IPS DF 6.9 (cell line): ENCODE results near the gene TEAD1.

ENCODE experiments used
- DNase-seq: peaks from one replicate; pipeline ENCODE4 v3.0.0-alpha.2; 2013; ENCODE audit warnings: low read depth, low spot score
- H3K27ac ChIP-seq: one replicate; pipeline ENCODE4 v1.5.1; 2013; ENCODE audit warnings: low read length, control low read depth
- H3K27me3 ChIP-seq: 2 replicates; pipeline ENCODE4 v1.6.1; 2013; ENCODE audit warnings: mild to moderate bottlenecking, low read length; ENCODE audit not compliant: control insufficient read depth, insufficient read depth
- H3K36me3 ChIP-seq: 2 replicates; pipeline ENCODE4 v1.6.1; 2013; ENCODE audit warnings: low read length; ENCODE audit not compliant: control insufficient read depth, insufficient read depth
- H3K4me1 ChIP-seq: 2 replicates; pipeline ENCODE4 v1.6.1; 2013; ENCODE audit warnings: low read length; ENCODE audit not compliant: control insufficient read depth, insufficient read depth
- H3K4me3 ChIP-seq: 2 replicates; pipeline ENCODE4 v1.5.1; 2013; ENCODE audit warnings: mild to moderate bottlenecking, low read length
- H3K9me3 ChIP-seq: 2 replicates; pipeline ENCODE4 v1.6.1; 2013; ENCODE audit warnings: low read length, inconsistent platforms; ENCODE audit not compliant: control insufficient read depth, insufficient read depth
- WGBS: extraction: QIAGEN DNeasy Blood & Tissue Kit; methylation state at CpG from one replicate; pipeline ENCODE4 v1.1.7; 2013; ENCODE audit warnings: mixed read lengths, missing lambda C conversion rate; ENCODE audit not compliant: insufficient read length, insufficient coverage; 5-methylcytosine and 5-hydroxymethylcytosine counted together

Gene TEAD1

DNA sequence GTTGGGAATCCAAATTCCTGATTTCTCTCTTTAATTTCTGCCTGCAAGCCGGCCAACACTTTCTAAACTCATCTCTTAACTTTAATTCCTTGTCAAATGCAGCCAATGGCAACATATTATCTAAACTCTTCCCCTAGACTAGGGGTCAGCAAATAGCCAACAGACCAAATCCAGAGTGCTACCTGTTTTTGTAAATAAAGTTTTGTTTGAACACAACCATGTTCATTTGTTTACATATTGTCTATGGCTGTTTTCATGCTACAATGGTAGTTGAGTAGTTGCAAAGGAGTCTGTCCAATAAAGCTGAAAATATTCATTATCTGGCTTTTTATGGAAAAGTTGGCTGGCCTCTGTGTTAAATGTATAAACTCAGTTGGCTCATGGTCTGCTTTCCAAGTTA lies 297.7 kb downstream of the TEAD1 start:
- Histone ChIP-seq H3K36me3 (no peaks in the 10 kb centered on the region), H3K9me3 (no peaks in the 10 kb centered on the region), H3K27me3 (no peaks in the 10 kb centered on the region), H3K4me1 (no peaks in the 10 kb centered on the region), H3K4me3 (no peak overlapping the region), H3K27ac (no peak overlapping the region)
- no peak for DNase-seq
- WGBS, result no CpG with 5 or more reads among the region's 1 CpG

DNA sequence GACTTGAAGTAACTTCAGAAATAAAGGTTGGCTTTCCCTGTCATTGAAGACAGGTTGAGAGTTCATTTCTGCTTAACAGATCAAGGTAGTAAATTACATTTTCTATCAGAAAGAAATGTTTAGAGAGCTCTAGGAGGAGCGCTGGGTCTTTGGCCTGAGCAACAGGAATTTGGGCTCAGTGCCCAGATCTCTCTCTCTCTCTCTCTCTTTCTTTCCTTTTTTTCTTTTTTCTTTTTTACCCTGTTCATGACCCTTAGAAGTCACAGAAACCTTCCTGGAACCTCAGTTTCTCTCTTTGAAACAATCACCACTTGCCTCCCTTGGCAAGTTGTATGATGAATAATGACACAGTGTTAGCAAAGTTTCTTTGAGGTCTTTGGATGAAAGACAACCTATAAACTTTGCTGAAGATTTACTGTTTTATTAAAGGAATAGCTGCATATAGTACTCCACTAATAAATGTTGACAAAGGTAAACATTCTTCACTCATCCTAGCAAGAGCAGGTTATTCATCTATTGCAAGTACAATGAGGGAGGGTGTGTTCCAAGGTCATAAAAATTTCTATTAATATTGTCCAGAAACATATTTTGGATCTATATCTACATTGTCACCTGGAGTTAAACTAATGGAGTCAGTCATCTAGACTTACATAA lies 299.4 kb downstream of the TEAD1 start:
- no CpG with 5 or more reads among the region's 1 CpG for WGBS
- DNase-seq, result no peak
- Histone ChIP-seq H3K36me3 (no peaks in the 10 kb centered on the region), H3K27ac (no peak overlapping the region), H3K27me3 (no peaks in the 10 kb centered on the region), H3K4me1 (no peaks in the 10 kb centered on the region), H3K4me3 (no peak overlapping the region), H3K9me3 (no peaks in the 10 kb centered on the region)

DNA sequence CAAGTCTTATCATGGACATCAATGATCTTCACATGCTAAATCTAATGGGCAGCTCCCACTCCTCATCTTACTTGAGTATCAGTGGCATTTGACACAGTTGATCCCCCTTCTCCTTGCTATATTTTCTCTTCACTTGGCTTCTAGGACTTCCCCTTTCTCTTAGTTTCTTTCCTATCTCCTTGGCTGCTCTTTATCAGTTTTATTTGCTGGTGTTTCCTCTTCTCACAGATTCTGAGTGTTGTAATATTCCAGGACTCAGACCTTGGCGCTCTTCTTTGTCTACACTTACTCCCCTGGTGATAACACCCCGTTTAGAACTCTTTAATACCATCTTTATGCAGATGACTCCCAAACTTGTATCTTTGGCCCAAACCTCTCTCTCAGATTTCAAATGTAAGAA lies 301.0 kb downstream of the TEAD1 start:
- no peaks in the 10 kb centered on the region for H3K9me3 ChIP-seq
- H3K4me3 ChIP-seq, result no peak overlapping the region
- no peaks in the 10 kb centered on the region for H3K4me1 ChIP-seq
- no peak for DNase-seq
- H3K27me3 ChIP-seq, result no peaks in the 10 kb centered on the region
- no peaks in the 10 kb centered on the region for H3K36me3 ChIP-seq
- no CpG with 5 or more reads among the region's 2 CpGs for WGBS
- H3K27ac ChIP-seq, result no peak overlapping the region

DNA sequence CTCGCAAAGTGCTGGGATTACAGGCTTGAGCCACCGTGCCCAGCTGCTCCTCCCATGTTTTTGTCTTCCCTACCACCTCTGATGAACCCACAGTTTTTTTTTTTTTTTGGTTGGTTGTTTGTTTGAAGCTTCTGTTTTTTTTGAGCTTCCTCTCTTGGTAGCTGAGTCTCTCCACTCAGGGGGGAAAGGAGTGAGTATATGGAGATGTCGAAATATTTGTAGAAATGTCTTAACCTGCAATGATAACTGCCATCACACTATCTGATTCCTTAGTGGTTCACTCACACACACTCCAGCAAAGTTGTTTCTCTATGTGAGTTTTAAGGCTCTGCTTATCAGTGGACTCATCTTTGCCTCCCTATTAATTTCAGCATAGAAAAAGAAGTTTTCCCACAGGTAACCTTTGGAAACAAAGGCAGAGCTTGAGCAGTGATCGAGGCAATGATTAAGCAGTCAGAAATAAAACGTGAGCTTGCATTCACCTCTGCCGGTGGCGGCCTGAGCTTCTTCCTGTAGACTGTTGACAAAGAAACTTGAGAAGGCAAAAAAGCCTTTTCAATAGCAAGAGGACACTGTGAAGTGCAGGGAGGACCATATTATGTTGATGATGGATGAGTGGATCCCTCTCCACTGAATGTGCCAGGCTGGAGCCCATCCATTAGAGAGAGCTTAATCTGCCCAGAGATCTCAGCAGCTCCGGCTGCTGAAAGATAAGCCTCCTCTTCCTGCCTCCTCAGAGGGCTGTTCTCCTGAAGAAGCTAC lies 305.9 kb downstream of the TEAD1 start:
- H3K27ac ChIP-seq, result no peak overlapping the region
- H3K36me3 ChIP-seq, result no peaks in the 10 kb centered on the region
- WGBS, result no CpG with 5 or more reads among the region's 8 CpGs
- H3K9me3 ChIP-seq, result no peaks in the 10 kb centered on the region
- no peaks in the 10 kb centered on the region for H3K4me1 ChIP-seq
- no peaks in the 10 kb centered on the region for H3K27me3 ChIP-seq
- no peak overlapping the region for H3K4me3 ChIP-seq
- DNase-seq, result no peak

- H3K36me3 ChIP-seq, result no peaks in the 10 kb centered on the region
Observed at GRCh38 chr11:12981676-12982522, 307.7 kb downstream of the TEAD1 start.

GRCh38 chr11:12983336-12983735 lies 309.1 kb downstream of the TEAD1 start:
- H3K27ac ChIP-seq, result no peak overlapping the region
- H3K4me3 ChIP-seq, result no peak overlapping the region
- H3K9me3 ChIP-seq, result no peaks in the 10 kb centered on the region
- no peaks in the 10 kb centered on the region for H3K36me3 ChIP-seq
- H3K4me1 ChIP-seq, result no peaks in the 10 kb centered on the region
- DNase-seq, result no peak
- H3K27me3 ChIP-seq, result no peaks in the 10 kb centered on the region
- no CpG with 5 or more reads among the region's 7 CpGs for WGBS

More at GRCh38 chr11:12981676-12982522, 307.7 kb downstream of the TEAD1 start:
- Histone ChIP-seq H3K27me3 (no peaks in the 10 kb centered on the region), H3K4me1 (no peaks in the 10 kb centered on the region), H3K4me3 (no peak overlapping the region), H3K9me3 (no peaks in the 10 kb centered on the region), H3K27ac (no peak overlapping the region)
- WGBS, result no CpG with 5 or more reads among the region's 3 CpGs
- DNase-seq, result no peak

DNA sequence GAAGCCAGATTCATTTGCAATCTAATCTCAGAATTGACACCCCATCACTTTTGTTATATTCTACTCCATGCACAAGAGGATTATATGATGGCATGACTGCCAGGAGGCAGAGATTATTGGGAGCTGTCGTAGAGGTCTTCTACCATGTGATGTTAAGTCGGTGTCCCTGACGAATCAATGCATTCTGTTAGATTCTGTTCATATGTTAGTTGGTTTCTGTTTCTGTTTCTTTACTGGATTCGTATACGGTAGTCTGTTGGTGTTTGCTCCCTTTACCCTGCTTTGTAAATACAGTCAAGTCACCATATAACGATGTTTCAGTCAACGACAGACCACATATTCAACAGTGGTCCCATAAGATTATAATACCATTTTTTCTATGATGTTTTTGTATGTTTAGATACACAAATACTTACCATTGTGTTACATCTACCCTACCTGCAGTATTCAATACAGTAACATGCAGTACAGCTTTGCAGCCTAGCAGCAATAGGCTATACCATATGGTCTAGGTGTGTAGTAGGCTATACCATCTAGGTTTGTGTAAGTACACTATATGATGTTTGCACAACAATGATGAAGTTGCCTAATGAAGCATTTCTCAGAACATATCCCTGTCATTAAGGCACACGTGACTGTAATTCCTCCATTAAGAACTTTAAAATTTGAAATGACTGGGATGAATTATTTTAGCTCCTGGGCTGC lies 312.1 kb downstream of the TEAD1 start:
- Histone ChIP-seq H3K4me1 (no peaks in the 10 kb centered on the region), H3K4me3 (no peak overlapping the region), H3K9me3 (no peaks in the 10 kb centered on the region), H3K36me3 (no peaks in the 10 kb centered on the region), H3K27ac (no peak overlapping the region), H3K27me3 (no peaks in the 10 kb centered on the region)
- no CpG with 5 or more reads among the region's 8 CpGs for WGBS
- no peak for DNase-seq

DNA sequence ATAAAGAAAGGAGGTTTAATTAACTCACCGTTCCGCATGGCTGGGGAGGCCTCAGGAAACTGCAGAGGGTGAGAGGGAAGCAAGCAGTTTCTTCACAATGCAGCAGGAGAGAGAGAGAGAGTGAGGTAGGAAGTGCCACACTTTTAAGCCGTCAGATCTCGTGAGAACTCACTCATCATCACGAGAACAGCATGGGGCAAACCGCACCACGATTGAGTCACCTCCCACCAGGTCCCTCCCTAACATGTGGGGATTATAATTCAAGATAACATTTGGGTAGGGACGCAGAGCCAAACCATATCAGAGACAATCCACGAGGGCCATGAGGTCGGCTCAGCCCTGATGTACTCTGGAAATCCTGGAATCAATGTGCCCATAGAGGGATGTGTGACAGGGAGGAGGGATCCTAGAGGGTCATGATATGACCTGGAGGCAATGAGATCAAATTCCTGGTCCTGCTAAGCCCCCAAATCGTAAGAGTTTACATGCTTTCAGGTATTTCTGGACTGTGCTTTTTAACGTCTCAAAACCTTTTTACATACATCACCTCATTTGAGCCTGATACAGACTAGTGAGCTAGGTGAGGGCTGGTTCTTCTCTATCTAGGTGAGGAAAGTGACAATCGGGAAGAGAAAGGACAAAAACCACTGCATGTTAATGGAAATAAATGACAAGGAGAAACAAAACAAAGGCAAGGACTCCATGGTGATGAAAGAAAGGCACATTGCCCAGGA lies 315.4 kb downstream of the TEAD1 start:
- WGBS, result no CpG with 5 or more reads among the region's 13 CpGs
- Histone ChIP-seq H3K36me3 (no peaks in the 10 kb centered on the region), H3K27ac (no peak overlapping the region), H3K4me3 (no peak overlapping the region), H3K9me3 (no peaks in the 10 kb centered on the region), H3K4me1 (no peaks in the 10 kb centered on the region), H3K27me3 (no peaks in the 10 kb centered on the region)
- no peak for DNase-seq

- no CpG with 5 or more reads among the region's 1 CpG for WGBS
- H3K36me3 ChIP-seq, result no peaks in the 10 kb centered on the region
- no peak overlapping the region for H3K4me3 ChIP-seq
- no peak overlapping the region for H3K27ac ChIP-seq
- H3K4me1 ChIP-seq, result no peaks in the 10 kb centered on the region
- DNase-seq, result no peak
- no peaks in the 10 kb centered on the region for H3K9me3 ChIP-seq
- H3K27me3 ChIP-seq, result no peaks in the 10 kb centered on the region
Observed at GRCh38 chr11:12990162-12990480, 315.9 kb downstream of the TEAD1 start.

DNA sequence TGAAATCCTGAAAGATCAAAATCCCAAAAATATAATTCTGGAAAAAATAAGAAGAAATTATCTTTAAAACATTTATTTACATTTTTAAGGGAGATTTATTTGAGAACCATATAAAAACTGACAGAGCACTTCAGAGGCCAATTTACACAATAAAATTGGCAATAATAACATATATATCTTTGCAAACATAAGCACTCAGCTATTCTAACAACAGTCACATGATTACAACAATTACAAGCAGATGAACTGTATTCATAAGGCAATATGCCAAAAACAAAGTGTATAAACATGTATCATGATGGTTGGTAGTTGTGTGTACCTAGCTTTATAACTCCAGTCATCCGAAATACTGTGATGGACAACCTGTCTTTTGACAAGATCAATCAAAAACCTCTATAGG lies 317.2 kb downstream of the TEAD1 start:
- Histone ChIP-seq H3K27ac (no peak overlapping the region), H3K4me3 (no peak overlapping the region), H3K4me1 (no peaks in the 10 kb centered on the region), H3K27me3 (no peaks in the 10 kb centered on the region), H3K36me3 (no peaks in the 10 kb centered on the region), H3K9me3 (no peaks in the 10 kb centered on the region)
- DNase-seq, result no peak
- no CpG with 5 or more reads among the region's 1 CpG for WGBS
